Activated CD8-positive, alpha-beta T cell treated with anti-CD3 and anti-CD28 coated beads for 36 hours (primary cell): Measurements from ENCODE around the gene LAGE3. TPM values are rescaled to one million over a fixed set of nuclear protein-coding genes. Genes with fewer than 3 reads are reported as not detected.

Experiments
- ATAC-seq: fragments of 200-7000 bp; cut with Tn5 transposase; one replicate; pipeline ENCODE4 v1.10.0; 2021; ENCODE audit warnings: mild to moderate bottlenecking, moderate library complexity
- CTCF ChIA-PET: fragments of 350-600 bp; sonication (Branson Sonifier 250); formaldehyde crosslinking; loops from one replicate; lab custom pipeline; 2021; ENCODE audit warnings: antibody characterized with exemption; lab: Charles Lee
- POLR2A ChIA-PET: fragments of 350-600 bp; sonication (Branson Sonifier 250); formaldehyde crosslinking; loops from one replicate; lab custom pipeline; 2021; ENCODE audit warnings: antibody characterized with exemption; lab: Charles Lee
- DNase-seq: peaks from one replicate; pipeline ENCODE4 v3.0.0-alpha.2; 2020
- H3K27ac Mint-ChIP-seq: one replicate; pipeline ENCODE4 v1.8.0; 2021; ENCODE audit warnings: mild to moderate bottlenecking, mixed read lengths
- H3K27me3 Mint-ChIP-seq: one replicate; pipeline ENCODE4 v1.8.0; 2021; ENCODE audit warnings: mixed read lengths
- H3K36me3 Mint-ChIP-seq: one replicate; pipeline ENCODE4 v1.8.0; 2021; ENCODE audit warnings: low read depth, mixed read lengths
- H3K4me1 Mint-ChIP-seq: one replicate; pipeline ENCODE4 v1.8.0; 2021; ENCODE audit warnings: low read depth, mixed read lengths
- H3K4me3 Mint-ChIP-seq: one replicate; pipeline ENCODE4 v1.8.0; 2021; ENCODE audit warnings: mild to moderate bottlenecking, moderate library complexity, mixed read lengths
- H3K9me3 Mint-ChIP-seq: one replicate; pipeline ENCODE4 v1.8.0; 2021; ENCODE audit warnings: mixed read lengths
- intact Hi-C: fragments of 100-400 bp; cut with micrococcal nuclease; formaldehyde crosslinking; loops from one replicate; pipeline ENCODE4 v1.10.0; 2022
- microRNA-seq: library from miRNA; unstranded; fragments of <30 nt; microRNA quantifications from one replicate; pipeline ENCODE4 v1.2.0, GENCODE V29; 2022; ENCODE audit warnings: borderline microRNAs expressed, borderline replicate concordance
- total RNA-seq, 2 experiments: library from RNA; stranded (reverse); gene quantifications; one replicate each; pipeline ENCODE4 v1.2.3, GENCODE V29; 2021
- TF ChIP-seq, protein P1 (sequence below): fragments of 200-600 bp; IDR thresholded peaks from one replicate; pipeline ENCODE4 v1.8.0; 2022; ENCODE audit warnings: antibody characterized with exemption, mild to moderate bottlenecking

Gene LAGE3
- total RNA-seq, 2 experiments from 2014 or later: 49.8 to 50.1 TPM

DNA sequence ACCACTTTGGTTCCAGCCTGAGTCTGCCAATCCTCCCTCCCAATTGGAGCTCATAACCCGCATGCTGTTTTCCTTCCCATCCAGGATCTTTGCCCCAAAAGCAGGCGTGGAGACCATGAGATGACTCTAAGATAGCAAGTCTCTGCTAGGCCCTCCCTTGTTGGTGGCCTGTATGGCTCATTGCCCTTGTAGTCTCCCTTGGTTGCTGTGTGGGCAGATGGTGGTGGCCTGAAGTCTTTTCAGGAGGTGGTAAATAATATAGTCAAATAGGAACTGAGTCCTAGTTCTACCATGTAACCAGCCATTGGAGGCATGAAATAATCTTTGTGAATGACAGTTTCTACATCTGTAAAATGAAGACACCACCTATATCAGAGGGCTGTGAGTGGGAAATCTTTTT lies 49.4 kb downstream of the LAGE3 start:
- intact Hi-C loops: no loop called here
- CTCF ChIA-PET: no interaction called here
- Mint-ChIP-seq H3K27me3 (no peaks in the 10 kb centered on the region), H3K9me3 (no peaks in the 10 kb centered on the region), H3K36me3 (peaks cover 4% of the 10 kb centered on the region), H3K4me1 (peaks cover 19% of the 10 kb centered on the region), H3K27ac (peak overlapping the region; percentile 57), H3K4me3 (peak overlapping the region; percentile 75)
- peak; percentile 31 for DNase-seq
- POLR2A ChIA-PET: interaction anchor here (0.7 to 2.2 kb wide), 4 partner anchors 29 to 60 kb away, joined by 3 to 11 read pairs (median 4); partner anchors contain the start of genes RPL10 and SLC10A3
- TF ChIP-seq, protein P1, sequence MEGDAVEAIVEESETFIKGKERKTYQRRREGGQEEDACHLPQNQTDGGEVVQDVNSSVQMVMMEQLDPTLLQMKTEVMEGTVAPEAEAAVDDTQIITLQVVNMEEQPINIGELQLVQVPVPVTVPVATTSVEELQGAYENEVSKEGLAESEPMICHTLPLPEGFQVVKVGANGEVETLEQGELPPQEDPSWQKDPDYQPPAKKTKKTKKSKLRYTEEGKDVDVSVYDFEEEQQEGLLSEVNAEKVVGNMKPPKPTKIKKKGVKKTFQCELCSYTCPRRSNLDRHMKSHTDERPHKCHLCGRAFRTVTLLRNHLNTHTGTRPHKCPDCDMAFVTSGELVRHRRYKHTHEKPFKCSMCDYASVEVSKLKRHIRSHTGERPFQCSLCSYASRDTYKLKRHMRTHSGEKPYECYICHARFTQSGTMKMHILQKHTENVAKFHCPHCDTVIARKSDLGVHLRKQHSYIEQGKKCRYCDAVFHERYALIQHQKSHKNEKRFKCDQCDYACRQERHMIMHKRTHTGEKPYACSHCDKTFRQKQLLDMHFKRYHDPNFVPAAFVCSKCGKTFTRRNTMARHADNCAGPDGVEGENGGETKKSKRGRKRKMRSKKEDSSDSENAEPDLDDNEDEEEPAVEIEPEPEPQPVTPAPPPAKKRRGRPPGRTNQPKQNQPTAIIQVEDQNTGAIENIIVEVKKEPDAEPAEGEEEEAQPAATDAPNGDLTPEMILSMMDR: no peak
- ATAC-seq: no peak

DNA sequence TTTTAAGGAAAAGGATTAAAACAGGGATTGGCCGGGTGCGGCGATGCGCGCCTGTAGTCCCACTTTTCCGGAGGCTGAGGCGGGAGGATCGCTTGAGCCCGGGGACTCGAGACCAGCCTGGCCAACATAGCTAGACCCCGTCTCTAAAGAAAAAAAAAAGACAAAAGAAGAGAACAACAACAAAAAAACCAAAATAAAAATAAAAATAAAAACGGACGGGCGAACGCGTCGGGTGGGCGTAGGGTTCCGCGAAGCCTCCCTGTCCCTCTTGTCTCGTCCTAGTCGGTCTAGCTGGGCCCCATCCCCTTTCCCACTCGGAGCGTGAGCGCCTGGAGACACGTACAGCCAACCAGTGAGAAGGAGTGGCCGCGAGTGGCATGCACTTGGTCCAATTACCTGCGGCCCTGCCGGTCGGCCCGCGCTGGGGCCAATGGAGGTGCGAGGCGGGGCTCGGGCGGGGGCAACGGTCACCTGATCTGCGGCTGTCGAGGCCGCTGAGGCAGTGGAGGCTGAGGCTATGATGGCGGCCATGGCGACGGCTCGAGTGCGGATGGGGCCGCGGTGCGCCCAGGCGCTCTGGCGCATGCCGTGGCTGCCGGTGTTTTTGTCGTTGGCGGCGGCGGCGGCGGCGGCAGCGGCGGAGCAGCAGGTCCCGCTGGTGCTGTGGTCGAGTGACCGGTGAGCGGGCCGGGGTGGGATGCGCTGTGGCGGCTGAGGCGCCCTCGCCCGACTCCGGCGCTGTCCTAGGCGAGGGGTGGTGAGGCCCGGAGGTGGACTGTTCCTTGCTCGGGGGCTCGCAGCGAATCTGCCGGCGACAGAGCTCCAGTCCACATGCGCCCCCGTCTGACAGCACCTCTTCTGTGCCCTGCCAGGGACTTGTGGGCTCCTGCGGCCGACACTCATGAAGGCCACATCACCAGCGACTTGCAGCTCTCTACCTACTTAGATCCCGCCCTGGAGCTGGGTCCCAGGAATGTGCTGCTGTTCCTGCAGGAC lies 50.6 kb downstream of the LAGE3 start, which contains the start of gene ATP6AP1:
Gene ATP6AP1, plus strand, starts transcription at position 502 of the 996 bp plus-strand sequence. Its CDS starts 16 bp downstream, at position 518.
- H3K36me3 Mint-ChIP-seq: peaks cover 4% of the 10 kb centered on the region
- ATAC-seq (peak; percentile 99), DNase-seq (peak; percentile 92)
- H3K4me1 Mint-ChIP-seq: peaks cover 19% of the 10 kb centered on the region
- H3K27me3 Mint-ChIP-seq: no peaks in the 10 kb centered on the region
- ChIA-PET CTCF (no interaction called here), POLR2A (interaction anchor here (0.7 to 2.2 kb wide), 4 partner anchors 30 to 114 kb away, joined by 3 to 11 read pairs (median 4); partner anchors contain the start of genes RPL10 and SLC10A3)
- TF ChIP-seq, protein P1: no peak
- H3K27ac Mint-ChIP-seq: peak within 1 kb of the TSS; percentile 69
- H3K4me3 Mint-ChIP-seq: peak within 1 kb of the TSS; percentile 75
- intact Hi-C loops: no loop called here
- H3K9me3 Mint-ChIP-seq: no peaks in the 10 kb centered on the region

Small RNA genes within 50 kb of the gene (microRNA-seq; reads per million reads assigned to microRNA genes)
- not detected for gene MIR6858

Other genes starting within 250 kb of the LAGE3 start
- gene OPN1MW3, start 221.7 kb downstream of the LAGE3 start, total RNA-seq: not detected
- gene TEX28, start 184.2 kb downstream of the LAGE3 start, total RNA-seq: not detected
- gene TKTL1, start 183.5 kb downstream of the LAGE3 start, total RNA-seq: 1 to 10 TPM in 1 of 2 experiments, under 1 TPM in 1; 0.67 to 1.0 TPM
- gene FLNA, start 104.6 kb downstream of the LAGE3 start, total RNA-seq: 1,000 to 10,000 TPM; 1,057 to 1,091 TPM
- 10 to 100 TPM; 92.4 to 96.6 TPM for gene EMD, start 100.0 kb downstream of the LAGE3 start, total RNA-seq
- gene RPL10, start 80.9 kb downstream of the LAGE3 start, total RNA-seq: 1,000 to 10,000 TPM; 3,574 to 3,675 TPM
- gene DNASE1L1, start 70.0 kb downstream of the LAGE3 start, total RNA-seq: 10 to 100 TPM in 1 of 2 experiments, 1 to 10 TPM in 1; 9.4 to 10.3 TPM
- 10 to 100 TPM; 49.8 to 53.4 TPM for gene TAFAZZIN, start 67.7 kb downstream of the LAGE3 start, total RNA-seq
- gene ATP6AP1, start 50.6 kb downstream of the LAGE3 start, total RNA-seq: 10 to 100 TPM; 21.3 to 22.5 TPM
- gene GDI1, start 42.1 kb downstream of the LAGE3 start, total RNA-seq: 10 to 100 TPM; 76.5 TPM
- 10 to 100 TPM; 43.6 to 47.5 TPM for gene FAM50A, start 35.1 kb downstream of the LAGE3 start, total RNA-seq
- gene PLXNA3, start 21.0 kb downstream of the LAGE3 start, total RNA-seq: 10 to 100 TPM; 36.5 to 40.5 TPM
- gene UBL4A, start 7.3 kb upstream of the LAGE3 start, total RNA-seq: 10 to 100 TPM; 46.5 to 47.6 TPM
- gene SLC10A3, start 11.3 kb upstream of the LAGE3 start, total RNA-seq: 10 to 100 TPM; 13.2 to 14.1 TPM
- 10 to 100 TPM; 27.9 to 31.9 TPM for gene FAM3A, start 37.0 kb upstream of the LAGE3 start, total RNA-seq
- 10 to 100 TPM; 88.4 to 92.5 TPM for gene G6PD, start 67.6 kb upstream of the LAGE3 start, total RNA-seq
- 10 to 100 TPM; 34.4 to 40.6 TPM for gene IKBKG, start 68.3 kb upstream of the LAGE3 start, total RNA-seq
- not detected for gene CTAG1A, start 105.9 kb upstream of the LAGE3 start, total RNA-seq
- gene CTAG1B, start 140.0 kb upstream of the LAGE3 start, total RNA-seq: not detected
- gene CTAG2, start 174.3 kb upstream of the LAGE3 start, total RNA-seq: not detected